ENCODE results near the gene MELTF.

The MELTF gene

GRCh38 chr3:196967412-196968232 is 62.0 kb downstream of the MELTF start:
- DNase-seq (ENCODE audit: low read depth): no peak

- no peak for DNase-seq (ENCODE audit: low read depth)
Measured at GRCh38 chr3:196966526-196967401, 62.9 kb downstream of the MELTF start.

GRCh38 chr3:196965804-196966173 is 63.8 kb downstream of the MELTF start:
- DNase-seq (ENCODE audit: low read depth): no peak

GRCh38 chr3:196965112-196965803 is 64.4 kb downstream of the MELTF start:
- DNase-seq (ENCODE audit: low read depth): no peak

GRCh38 chr3:196963631-196963953 is 66.0 kb downstream of the MELTF start:
- DNase-seq (ENCODE audit: low read depth): no peak

- DNase-seq (ENCODE audit: low read depth): no peak
Measured at GRCh38 chr3:196962930-196963630, 66.5 kb downstream of the MELTF start.

GRCh38 chr3:196962108-196962929 is 67.3 kb downstream of the MELTF start:
- DNase-seq (ENCODE audit: low read depth): no peak

- no peak for DNase-seq (ENCODE audit: low read depth)
Measured at GRCh38 chr3:196954832-196955231, 74.8 kb downstream of the MELTF start.

Data from stimulated activated CD8-positive, alpha-beta memory T cell treated with anti-CD3 and anti-CD28 coated beads, Interleukin-15, amount 100 ng/mL, for 1 hour (primary cell).